Ishikawa (cell line): Measurements from ENCODE around the gene IL33.
A peak's percentile ranks its signal among the peaks of the same experiment; 100 is the strongest.

ENCODE experiments used
- CEBPB ChIP-seq: IDR thresholded peaks from 2 replicates; pipeline ENCODE4 v1.6.1; 2012
- CREB1 ChIP-seq: IDR thresholded peaks from 2 replicates; pipeline ENCODE4 v1.6.1; 2012; ENCODE audit warnings: low read depth
- EGR1 ChIP-seq: IDR thresholded peaks from 2 replicates; pipeline ENCODE4 v1.6.1; 2012
- EP300 ChIP-seq: IDR thresholded peaks from 2 replicates; pipeline ENCODE4 v1.6.1; 2012; ENCODE audit warnings: borderline replicate concordance
- FOXM1 ChIP-seq: IDR thresholded peaks from 2 replicates; pipeline ENCODE4 v1.6.1; 2012; ENCODE audit warnings: low read depth, borderline replicate concordance
- NFIC ChIP-seq: IDR thresholded peaks from 2 replicates; pipeline ENCODE4 v1.6.1; 2012
- RAD21 ChIP-seq: IDR thresholded peaks from 2 replicates; pipeline ENCODE4 v1.6.1; 2012; ENCODE audit warnings: low read depth
- TCF12 ChIP-seq: IDR thresholded peaks from 2 replicates; pipeline ENCODE4 v1.6.1; 2012; ENCODE audit warnings: low read depth
- TEAD4 ChIP-seq: IDR thresholded peaks from 2 replicates; pipeline ENCODE4 v1.6.1; 2012
- YY1 ChIP-seq: IDR thresholded peaks from 2 replicates; pipeline ENCODE4 v1.6.1; 2012; ENCODE audit warnings: low read depth
- ZBTB7A ChIP-seq: IDR thresholded peaks from 2 replicates; pipeline ENCODE4 v1.6.1; 2012; ENCODE audit warnings: low read depth
- TF ChIP-seq, protein P1 (sequence below): IDR thresholded peaks from 2 replicates; pipeline ENCODE4 v1.6.1; 2012
- TF ChIP-seq, protein P2 (sequence below): IDR thresholded peaks from 2 replicates; pipeline ENCODE4 v1.6.1; 2012
- TF ChIP-seq, protein P3 (sequence below): IDR thresholded peaks from 2 replicates; pipeline ENCODE4 v1.6.1; 2012; ENCODE audit warnings: low read depth, mild to moderate bottlenecking

IL33 gene

GRCh38 chr9:6184749-6185645 lies 30.6 kb upstream of the IL33 start:
- TF ChIP-seq, protein P1, sequence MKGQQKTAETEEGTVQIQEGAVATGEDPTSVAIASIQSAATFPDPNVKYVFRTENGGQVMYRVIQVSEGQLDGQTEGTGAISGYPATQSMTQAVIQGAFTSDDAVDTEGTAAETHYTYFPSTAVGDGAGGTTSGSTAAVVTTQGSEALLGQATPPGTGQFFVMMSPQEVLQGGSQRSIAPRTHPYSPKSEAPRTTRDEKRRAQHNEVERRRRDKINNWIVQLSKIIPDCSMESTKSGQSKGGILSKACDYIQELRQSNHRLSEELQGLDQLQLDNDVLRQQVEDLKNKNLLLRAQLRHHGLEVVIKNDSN = no peak
- TF ChIP-seq NFIC = no peak
- TF ChIP-seq CREB1 = no peak
- TF ChIP-seq YY1 = no peak
- TF ChIP-seq RAD21 = no peak
- TF ChIP-seq, protein P2, sequence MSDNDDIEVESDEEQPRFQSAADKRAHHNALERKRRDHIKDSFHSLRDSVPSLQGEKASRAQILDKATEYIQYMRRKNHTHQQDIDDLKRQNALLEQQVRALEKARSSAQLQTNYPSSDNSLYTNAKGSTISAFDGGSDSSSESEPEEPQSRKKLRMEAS = no peak
- no peak for TF ChIP-seq TEAD4
- no peak for TF ChIP-seq TCF12
- TF ChIP-seq EP300 = no peak
- TF ChIP-seq CEBPB = no peak
- TF ChIP-seq EGR1 = no peak
- TF ChIP-seq FOXM1 = no peak
- TF ChIP-seq, protein P3, sequence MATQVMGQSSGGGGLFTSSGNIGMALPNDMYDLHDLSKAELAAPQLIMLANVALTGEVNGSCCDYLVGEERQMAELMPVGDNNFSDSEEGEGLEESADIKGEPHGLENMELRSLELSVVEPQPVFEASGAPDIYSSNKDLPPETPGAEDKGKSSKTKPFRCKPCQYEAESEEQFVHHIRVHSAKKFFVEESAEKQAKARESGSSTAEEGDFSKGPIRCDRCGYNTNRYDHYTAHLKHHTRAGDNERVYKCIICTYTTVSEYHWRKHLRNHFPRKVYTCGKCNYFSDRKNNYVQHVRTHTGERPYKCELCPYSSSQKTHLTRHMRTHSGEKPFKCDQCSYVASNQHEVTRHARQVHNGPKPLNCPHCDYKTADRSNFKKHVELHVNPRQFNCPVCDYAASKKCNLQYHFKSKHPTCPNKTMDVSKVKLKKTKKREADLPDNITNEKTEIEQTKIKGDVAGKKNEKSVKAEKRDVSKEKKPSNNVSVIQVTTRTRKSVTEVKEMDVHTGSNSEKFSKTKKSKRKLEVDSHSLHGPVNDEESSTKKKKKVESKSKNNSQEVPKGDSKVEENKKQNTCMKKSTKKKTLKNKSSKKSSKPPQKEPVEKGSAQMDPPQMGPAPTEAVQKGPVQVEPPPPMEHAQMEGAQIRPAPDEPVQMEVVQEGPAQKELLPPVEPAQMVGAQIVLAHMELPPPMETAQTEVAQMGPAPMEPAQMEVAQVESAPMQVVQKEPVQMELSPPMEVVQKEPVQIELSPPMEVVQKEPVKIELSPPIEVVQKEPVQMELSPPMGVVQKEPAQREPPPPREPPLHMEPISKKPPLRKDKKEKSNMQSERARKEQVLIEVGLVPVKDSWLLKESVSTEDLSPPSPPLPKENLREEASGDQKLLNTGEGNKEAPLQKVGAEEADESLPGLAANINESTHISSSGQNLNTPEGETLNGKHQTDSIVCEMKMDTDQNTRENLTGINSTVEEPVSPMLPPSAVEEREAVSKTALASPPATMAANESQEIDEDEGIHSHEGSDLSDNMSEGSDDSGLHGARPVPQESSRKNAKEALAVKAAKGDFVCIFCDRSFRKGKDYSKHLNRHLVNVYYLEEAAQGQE = no peak

DNA sequence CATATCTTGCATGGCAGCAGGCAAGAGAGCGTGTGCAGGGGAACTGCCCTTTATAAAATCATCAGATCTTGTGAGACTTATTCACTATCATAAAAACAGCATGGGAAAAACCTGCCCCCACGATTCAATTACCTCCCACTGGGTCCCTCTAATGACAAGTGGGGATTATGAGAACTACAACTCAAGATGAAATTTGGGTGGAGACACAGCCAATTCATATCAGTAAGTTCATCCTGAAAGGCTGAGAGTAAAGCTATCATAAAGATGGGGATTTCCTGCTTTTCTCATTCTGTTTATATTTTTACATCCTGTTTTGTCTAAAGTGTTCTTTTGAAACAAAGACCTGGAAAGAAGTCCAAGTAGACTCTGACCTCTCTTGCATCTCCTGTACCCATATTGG lies 28.9 kb upstream of the IL33 start:
- TF ChIP-seq EGR1 (no peak), TEAD4 (no peak)
- TF ChIP-seq, protein P1 = no peak

- TF ChIP-seq, protein P3 = peak; percentile 73
- TF ChIP-seq EGR1 = no peak
These were observed 28.3 kb upstream of the IL33 start for GRCh38 chr9:6187272-6187671.

- TF ChIP-seq ZBTB7A = no peak
- no peak for TF ChIP-seq NFIC
- no peak for TF ChIP-seq FOXM1
- no peak for TF ChIP-seq TCF12
- TF ChIP-seq YY1 = no peak
- TF ChIP-seq EGR1 = no peak
- TF ChIP-seq EP300 = no peak
- TF ChIP-seq TEAD4 = no peak
- TF ChIP-seq, protein P3 = no peak
- TF ChIP-seq CREB1 = no peak
These were observed 27.1 kb upstream of the IL33 start for GRCh38 chr9:6188466-6188865.

GRCh38 chr9:6188906-6189305 lies 26.7 kb upstream of the IL33 start:
- TF ChIP-seq, protein P3 = no peak
- TF ChIP-seq, protein P1 = no peak
- TF ChIP-seq FOXM1 = no peak
